ENCODE measurements around the gene SLC25A12.

DNA sequence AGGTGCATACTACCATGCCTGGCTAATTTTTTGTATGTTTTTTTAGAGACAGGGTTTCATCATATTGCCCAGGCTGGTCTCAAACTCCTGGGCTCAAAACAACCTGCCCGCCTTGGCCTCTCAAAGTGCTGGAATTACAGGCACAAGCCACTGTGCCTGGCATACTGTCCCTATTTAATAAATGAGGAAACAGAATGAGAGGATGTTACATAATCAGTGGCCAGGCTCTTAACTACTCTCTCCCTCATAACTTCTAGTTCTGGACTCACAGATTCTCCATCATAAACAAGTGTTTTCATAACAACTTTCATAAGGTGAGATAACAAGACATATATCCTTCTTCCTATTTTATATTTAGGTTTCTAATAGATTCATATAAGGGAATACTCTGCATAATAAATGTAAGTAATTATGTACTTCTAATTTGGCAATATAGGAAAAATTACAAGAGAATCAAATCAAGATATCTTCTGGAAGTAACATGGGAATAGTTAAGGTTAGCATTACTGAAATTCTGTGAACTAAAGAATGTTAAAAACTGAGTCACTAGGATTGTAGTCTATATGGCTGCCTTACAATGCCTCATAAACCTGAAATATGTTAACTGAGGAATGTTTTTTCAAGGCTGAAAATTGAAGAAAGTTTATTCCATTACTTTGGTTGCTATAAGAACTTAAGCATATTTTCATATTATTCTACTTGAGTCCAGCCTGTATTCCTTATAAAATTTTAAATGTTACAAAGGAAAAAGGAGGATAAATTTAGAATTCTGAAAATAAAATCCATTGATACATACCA, 71.3 kb downstream of the SLC25A12 start:
- TF ChIP-seq CTCF (IDR thresholded peaks at IDR 0.05) (no peak), POLR2A (IDR thresholded peaks at IDR 0.05) (no peak), POLR2AphosphoS5 (IDR thresholded peaks at IDR 0.05) (no peak)
